Heart left ventricle (tissue), 16 donors: ENCODE results near the gene NFIB. TPM values are rescaled to one million over a fixed set of nuclear protein-coding genes. Genes with fewer than 3 reads are reported as not detected.

Experiments used
- ATAC-seq, 4 donors: fragments of 200-7000 bp; cut with Tn5 transposase; one replicate each; pipeline ENCODE4 v1.9.1; 2020 to 2022; ENCODE audit warnings: moderate library complexity in 4 of 4, mild to moderate bottlenecking in 3 of 4, moderate number of reproducible peaks in 1 of 4
- DNase-seq, 5 donors: peaks; one replicate each; pipeline ENCODE4 v3.0.0-alpha.2; 2020
- H3K27ac ChIP-seq, 12 donors: fragments of 200-600 bp; sonication (generic) in 4 of 12; one replicate each; pipeline versions ENCODE4 v1.5.0 to v1.8.0; 2016 to 2022; ENCODE audit warnings: mild to moderate bottlenecking in 2 of 12
- H3K27me3 ChIP-seq, 9 donors: fragments of 200-600 bp; sonication (generic) in 2 of 9; one replicate each; pipeline versions ENCODE4 v1.5.1 to v1.8.0; 2016 to 2022; ENCODE audit warnings: mild to moderate bottlenecking in 3 of 9
- H3K36me3 ChIP-seq, 9 donors: fragments of 200-600 bp; sonication (generic) in 2 of 9; one replicate each; pipeline versions ENCODE4 v1.5.0 to v1.8.0; 2018 to 2022; ENCODE audit warnings: mild to moderate bottlenecking in 2 of 9
- H3K4me1 ChIP-seq, 12 donors: fragments of 200-600 bp; sonication (generic) in 4 of 12; one replicate each; pipeline versions ENCODE4 v1.5.0 to v1.8.0; 2016 to 2022; ENCODE audit warnings: mild to moderate bottlenecking in 3 of 12
- H3K4me3 ChIP-seq, 12 donors: fragments of 200-600 bp; sonication (generic) in 4 of 12; one replicate each; pipeline versions ENCODE4 v1.5.0 to v1.8.0; 2017 to 2022; ENCODE audit warnings: mild to moderate bottlenecking in 9 of 12, moderate library complexity in 4 of 12
- H3K9me3 ChIP-seq, 12 donors: fragments of 200-600 bp; sonication (generic) in 4 of 12; one replicate each; pipeline versions ENCODE4 v1.5.0 to v1.8.0; 2016 to 2022; ENCODE audit warnings: mild to moderate bottlenecking in 1 of 12
- POLR2A ChIP-seq, 2 donors: fragments of 450-650 bp; IDR thresholded peaks; one replicate each; pipeline ENCODE4 v1.6.1; 2017; ENCODE audit warnings: antibody characterized with exemption in 2 of 2, mild to moderate bottlenecking in 2 of 2, moderate library complexity in 2 of 2
- WGBS, 4 donors: extraction: QIAGEN DNeasy Blood & Tissue Kit in 2 of 4; methylation state at CpG; one replicate each; pipeline versions ENCODE4 v1.1.5 to v1.1.7; 2013 to 2018; 5-methylcytosine and 5-hydroxymethylcytosine counted together
- intact Hi-C, 10 donors: fragments of 100-400 bp; cut with DNase I; formaldehyde crosslinking; loops; one replicate each; pipeline versions ENCODE4 v1.11.1 to v1.14.2; 2022
- polyA plus RNA-seq, 2 donors: library from polyadenylated mRNA; stranded (reverse); fragments of 200-250 nt; gene quantifications; one replicate each; pipeline ENCODE4 v1.2.3, GENCODE V29; 2013
- total RNA-seq, 9 donors: library from RNA; depleted of rRNA in 2 of 9; stranded (reverse); fragments of >200 nt in 2 of 9; fragmentation: NEBNext Ultra II Directional in 3 of 9; extraction: Animal tissue kit (Norgen Biotek cat#: 25700) in 3 of 9; gene quantifications; one replicate each; pipeline versions ENCODE4 v1.1.0 to v1.2.4, GENCODE V29; 2016 to 2023
- TF ChIP-seq, protein P1 (sequence below), 12 donors: fragments of 200-600 bp; sonication (generic) in 4 of 12; IDR thresholded peaks; one replicate each; pipeline versions ENCODE4 v1.5.0 to v1.8.0; 2018 to 2022; ENCODE audit warnings: antibody characterized with exemption in 12 of 12, mild to moderate bottlenecking in 5 of 12
- donor health status: ischemic (EF 13 %, LVEDD 7.1; RV severe dilation, severe dysfunction).
- donor health status: healthy with polysubstance abuse.
- donor health status: DM: no; HTN: yes; CAD: no.
- donor health status: DM: no; HTN: no; CAD: no.
- donor health status: ischemic (EF 25% LVEDD 6.9; RV normal size, moderate dysfunction).
- donor health status: ischemic (EF 25% LVEDD 5.7; RV mildly dilated, moderate dysfunction).
- donor health status: healthy.
- donor health status: DM: yes; HTN: yes; CAD: no.
- donor health status: ischemic (EF 35%, LVEDD 5.7; RV mildly dilated, moderate dysfunction).
- donor health status: nonischemic (EF 11% LVEDD 7.7; RV severe dilation, severe dysfunction).
- donor health status: DM: yes; HTN: yes; CAD: no.
- donor health status: PGD.
- donor health status: ischemic (EF 29% LVEDD 5.4; RV normal size, mild dysfunction).
- donor health status: nonischemic (EF 23%, LVEDD 6.1; RV moderate dilation, normal function).

Gene NFIB
- total and polyA plus RNA-seq, 11 donors, result 24.5 to 148 (median 98.2) TPM

DNA sequence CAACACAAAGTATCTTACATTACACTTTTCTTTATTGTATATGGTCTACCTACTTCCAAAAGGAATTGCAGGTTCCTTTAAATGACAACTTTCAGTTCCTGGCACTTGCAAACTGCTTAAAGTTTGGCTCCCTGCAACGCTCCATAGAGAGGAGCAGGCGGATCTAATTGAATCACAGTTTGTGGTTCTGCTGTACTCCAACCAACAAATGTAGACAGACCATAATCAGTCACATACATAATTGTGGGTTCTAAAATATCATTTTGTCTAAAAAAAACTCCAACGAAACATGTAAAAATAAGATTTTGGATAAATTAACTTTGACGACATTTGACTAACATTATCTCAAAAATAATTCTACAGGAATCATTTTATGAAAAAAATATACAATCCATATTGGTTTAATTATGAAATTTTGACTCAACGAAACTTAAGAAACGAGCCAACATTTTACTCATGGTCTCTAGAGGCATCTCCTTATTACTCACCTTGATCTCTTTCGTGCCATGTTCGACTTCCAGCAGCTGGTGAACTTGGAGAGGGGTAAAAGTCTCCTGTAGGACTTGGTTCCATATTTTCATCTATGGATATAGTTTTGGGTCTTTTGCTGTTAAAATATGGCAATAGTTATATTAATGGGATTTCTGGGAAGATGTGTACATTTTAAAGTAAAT lies 167.6 kb downstream of the NFIB start:
- Histone ChIP-seq H3K27me3 (no peaks in the 10 kb centered on the region), H3K36me3 (peaks cover 0 to 34% (median 11%) of the 10 kb centered on the region in 9 donors), H3K4me1 (peaks cover 0 to 14% (median 2%) of the 10 kb centered on the region in 12 donors), H3K4me3 (no peak overlapping the region), H3K27ac (no peak overlapping the region), H3K9me3 (peaks cover 0 to 7% (median 0%) of the 10 kb centered on the region in 12 donors)
- TF ChIP-seq, protein P1, sequence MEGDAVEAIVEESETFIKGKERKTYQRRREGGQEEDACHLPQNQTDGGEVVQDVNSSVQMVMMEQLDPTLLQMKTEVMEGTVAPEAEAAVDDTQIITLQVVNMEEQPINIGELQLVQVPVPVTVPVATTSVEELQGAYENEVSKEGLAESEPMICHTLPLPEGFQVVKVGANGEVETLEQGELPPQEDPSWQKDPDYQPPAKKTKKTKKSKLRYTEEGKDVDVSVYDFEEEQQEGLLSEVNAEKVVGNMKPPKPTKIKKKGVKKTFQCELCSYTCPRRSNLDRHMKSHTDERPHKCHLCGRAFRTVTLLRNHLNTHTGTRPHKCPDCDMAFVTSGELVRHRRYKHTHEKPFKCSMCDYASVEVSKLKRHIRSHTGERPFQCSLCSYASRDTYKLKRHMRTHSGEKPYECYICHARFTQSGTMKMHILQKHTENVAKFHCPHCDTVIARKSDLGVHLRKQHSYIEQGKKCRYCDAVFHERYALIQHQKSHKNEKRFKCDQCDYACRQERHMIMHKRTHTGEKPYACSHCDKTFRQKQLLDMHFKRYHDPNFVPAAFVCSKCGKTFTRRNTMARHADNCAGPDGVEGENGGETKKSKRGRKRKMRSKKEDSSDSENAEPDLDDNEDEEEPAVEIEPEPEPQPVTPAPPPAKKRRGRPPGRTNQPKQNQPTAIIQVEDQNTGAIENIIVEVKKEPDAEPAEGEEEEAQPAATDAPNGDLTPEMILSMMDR (IDR thresholded peaks at IDR 0.05), result no peak
- no peak for TF ChIP-seq POLR2A (IDR thresholded peaks at IDR 0.05)
- 96 to 98% (median 97%) methylated on average over 8 of the region's 8 CpGs for WGBS, 4 donors
- intact Hi-C loops, result no loop called here
- ATAC-seq, result no peak
- DNase-seq, result no peak

DNA sequence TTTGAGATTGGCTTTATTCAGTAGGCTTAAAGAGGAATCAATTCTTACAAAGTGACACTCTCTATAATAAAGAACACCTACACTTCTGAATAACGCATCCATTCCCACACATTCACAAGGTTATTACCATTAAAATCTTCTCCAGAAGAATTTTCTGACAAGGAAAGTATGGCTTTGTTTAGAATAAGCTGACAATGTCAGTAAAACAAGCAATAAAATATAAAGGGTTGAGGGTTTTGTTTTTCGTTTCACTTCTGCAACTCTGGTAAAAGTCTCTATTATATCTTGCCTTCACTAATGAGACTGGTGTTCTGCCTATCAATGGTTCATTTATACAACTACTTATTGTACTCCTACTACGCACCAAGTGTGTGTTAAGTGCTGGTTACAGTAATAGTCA lies 169.7 kb downstream of the NFIB start:
- no peaks in the 10 kb centered on the region for H3K27me3 ChIP-seq
- peak overlapping the region in 1 of 12 donors; percentile 32 for H3K27ac ChIP-seq
- H3K4me3 ChIP-seq, result no peak overlapping the region
- peaks cover 0 to 34% (median 11%) of the 10 kb centered on the region in 9 donors for H3K36me3 ChIP-seq
- H3K9me3 ChIP-seq, result peaks cover 0 to 7% (median 0%) of the 10 kb centered on the region in 12 donors
- no peak for DNase-seq
- no peak for ATAC-seq
- TF ChIP-seq POLR2A (IDR thresholded peaks at IDR 0.05), result no peak
- TF ChIP-seq, protein P1 (IDR thresholded peaks at IDR 0.05), result no peak
- 84 to 91% (median 87%) methylated on average over 3 of the region's 3 CpGs for WGBS, 4 donors
- intact Hi-C loops, result no loop called here
- peaks cover 0 to 27% (median 3%) of the 10 kb centered on the region in 12 donors for H3K4me1 ChIP-seq

DNA sequence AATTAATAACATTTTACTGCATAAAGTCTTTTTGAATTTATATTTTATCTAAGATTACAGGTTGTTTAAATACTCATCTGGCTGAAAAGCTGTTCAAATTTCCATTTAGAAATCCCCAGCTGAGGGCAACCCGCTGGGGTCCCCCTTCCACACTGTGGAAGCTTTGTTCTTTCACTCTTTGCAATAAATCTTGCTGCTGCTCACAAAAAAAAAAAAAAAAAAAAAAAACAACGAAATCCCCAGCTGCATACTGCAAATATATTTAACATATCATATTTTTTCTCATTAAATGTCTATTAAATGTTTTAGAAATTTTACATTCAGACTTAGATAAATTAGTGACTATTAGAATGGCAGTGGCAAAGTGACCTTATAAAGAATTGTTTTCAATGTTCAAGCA lies 172.2 kb downstream of the NFIB start:
- TF ChIP-seq POLR2A (IDR thresholded peaks at IDR 0.05), result no peak
- TF ChIP-seq, protein P1 (IDR thresholded peaks at IDR 0.05), result no peak
- H3K36me3 ChIP-seq, result peaks cover 0 to 42% (median 11%) of the 10 kb centered on the region in 9 donors
- intact Hi-C loops, result no loop called here
- no peak overlapping the region for H3K27ac ChIP-seq
- no peaks in the 10 kb centered on the region for H3K27me3 ChIP-seq
- peaks cover 0 to 7% (median 0%) of the 10 kb centered on the region in 12 donors for H3K9me3 ChIP-seq
- H3K4me1 ChIP-seq, result peaks cover 0 to 31% (median 6%) of the 10 kb centered on the region in 12 donors
- ATAC-seq, result no peak
- no peak overlapping the region for H3K4me3 ChIP-seq
- DNase-seq, result no peak
- 82 to 95% (median 90%) methylated on average over 2 of the region's 2 CpGs for WGBS, 4 donors

DNA sequence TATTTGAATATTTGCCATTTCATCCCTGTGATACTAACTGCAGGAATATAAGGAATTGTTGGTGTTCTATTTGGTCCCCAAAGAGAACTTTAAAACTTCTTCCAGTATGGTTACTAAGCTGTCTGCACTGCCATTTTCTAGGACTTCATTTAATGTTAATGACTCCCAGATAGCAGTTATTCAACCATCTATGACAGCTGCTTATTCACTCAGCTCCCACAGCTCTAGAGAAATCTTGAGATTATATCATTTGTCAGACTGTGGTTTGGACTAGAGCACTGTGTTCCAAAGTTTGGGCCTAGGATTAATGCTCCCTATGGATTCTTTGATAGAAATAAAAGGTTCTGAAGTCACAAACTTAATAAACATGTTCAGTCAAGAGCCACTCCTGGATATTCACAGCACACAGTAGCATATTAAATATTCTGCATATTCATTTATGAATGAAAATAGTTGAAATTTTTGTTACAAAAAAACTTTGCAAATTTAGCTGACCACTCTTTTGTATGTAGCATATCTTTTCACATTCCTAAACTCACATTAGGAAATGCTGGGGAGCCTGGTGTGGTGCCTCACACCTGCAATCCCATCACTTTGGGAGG lies 173.7 kb downstream of the NFIB start:
- H3K4me1 ChIP-seq, result peaks cover 0 to 31% (median 6%) of the 10 kb centered on the region in 12 donors
- H3K9me3 ChIP-seq, result peaks cover 0 to 7% (median 0%) of the 10 kb centered on the region in 12 donors
- DNase-seq (no peak), ATAC-seq (peak in 2 of 4 donors; percentile 28 to 34)
- H3K27me3 ChIP-seq, result no peaks in the 10 kb centered on the region
- H3K36me3 ChIP-seq, result peaks cover 0 to 34% (median 6%) of the 10 kb centered on the region in 9 donors
- no peak for TF ChIP-seq POLR2A (IDR thresholded peaks at IDR 0.05)
- TF ChIP-seq, protein P1 (IDR thresholded peaks at IDR 0.05), result no peak
- intact Hi-C loops, result no loop called here
- H3K4me3 ChIP-seq, result no peak overlapping the region
- H3K27ac ChIP-seq, result peak overlapping the region in 1 of 12 donors; percentile 5
